ENCODE data around the gene PTPRC. TPM values are rescaled to one million over a fixed set of nuclear protein-coding genes. Genes with fewer than 3 reads are reported as not detected.
A peak's percentile ranks its signal among the peaks of the same experiment; 100 is the strongest.

The PTPRC gene, protein sequence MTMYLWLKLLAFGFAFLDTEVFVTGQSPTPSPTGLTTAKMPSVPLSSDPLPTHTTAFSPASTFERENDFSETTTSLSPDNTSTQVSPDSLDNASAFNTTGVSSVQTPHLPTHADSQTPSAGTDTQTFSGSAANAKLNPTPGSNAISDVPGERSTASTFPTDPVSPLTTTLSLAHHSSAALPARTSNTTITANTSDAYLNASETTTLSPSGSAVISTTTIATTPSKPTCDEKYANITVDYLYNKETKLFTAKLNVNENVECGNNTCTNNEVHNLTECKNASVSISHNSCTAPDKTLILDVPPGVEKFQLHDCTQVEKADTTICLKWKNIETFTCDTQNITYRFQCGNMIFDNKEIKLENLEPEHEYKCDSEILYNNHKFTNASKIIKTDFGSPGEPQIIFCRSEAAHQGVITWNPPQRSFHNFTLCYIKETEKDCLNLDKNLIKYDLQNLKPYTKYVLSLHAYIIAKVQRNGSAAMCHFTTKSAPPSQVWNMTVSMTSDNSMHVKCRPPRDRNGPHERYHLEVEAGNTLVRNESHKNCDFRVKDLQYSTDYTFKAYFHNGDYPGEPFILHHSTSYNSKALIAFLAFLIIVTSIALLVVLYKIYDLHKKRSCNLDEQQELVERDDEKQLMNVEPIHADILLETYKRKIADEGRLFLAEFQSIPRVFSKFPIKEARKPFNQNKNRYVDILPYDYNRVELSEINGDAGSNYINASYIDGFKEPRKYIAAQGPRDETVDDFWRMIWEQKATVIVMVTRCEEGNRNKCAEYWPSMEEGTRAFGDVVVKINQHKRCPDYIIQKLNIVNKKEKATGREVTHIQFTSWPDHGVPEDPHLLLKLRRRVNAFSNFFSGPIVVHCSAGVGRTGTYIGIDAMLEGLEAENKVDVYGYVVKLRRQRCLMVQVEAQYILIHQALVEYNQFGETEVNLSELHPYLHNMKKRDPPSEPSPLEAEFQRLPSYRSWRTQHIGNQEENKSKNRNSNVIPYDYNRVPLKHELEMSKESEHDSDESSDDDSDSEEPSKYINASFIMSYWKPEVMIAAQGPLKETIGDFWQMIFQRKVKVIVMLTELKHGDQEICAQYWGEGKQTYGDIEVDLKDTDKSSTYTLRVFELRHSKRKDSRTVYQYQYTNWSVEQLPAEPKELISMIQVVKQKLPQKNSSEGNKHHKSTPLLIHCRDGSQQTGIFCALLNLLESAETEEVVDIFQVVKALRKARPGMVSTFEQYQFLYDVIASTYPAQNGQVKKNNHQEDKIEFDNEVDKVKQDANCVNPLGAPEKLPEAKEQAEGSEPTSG (N-terminal part only)
- 437 TPM for polyA plus RNA-seq (2013)

DNA sequence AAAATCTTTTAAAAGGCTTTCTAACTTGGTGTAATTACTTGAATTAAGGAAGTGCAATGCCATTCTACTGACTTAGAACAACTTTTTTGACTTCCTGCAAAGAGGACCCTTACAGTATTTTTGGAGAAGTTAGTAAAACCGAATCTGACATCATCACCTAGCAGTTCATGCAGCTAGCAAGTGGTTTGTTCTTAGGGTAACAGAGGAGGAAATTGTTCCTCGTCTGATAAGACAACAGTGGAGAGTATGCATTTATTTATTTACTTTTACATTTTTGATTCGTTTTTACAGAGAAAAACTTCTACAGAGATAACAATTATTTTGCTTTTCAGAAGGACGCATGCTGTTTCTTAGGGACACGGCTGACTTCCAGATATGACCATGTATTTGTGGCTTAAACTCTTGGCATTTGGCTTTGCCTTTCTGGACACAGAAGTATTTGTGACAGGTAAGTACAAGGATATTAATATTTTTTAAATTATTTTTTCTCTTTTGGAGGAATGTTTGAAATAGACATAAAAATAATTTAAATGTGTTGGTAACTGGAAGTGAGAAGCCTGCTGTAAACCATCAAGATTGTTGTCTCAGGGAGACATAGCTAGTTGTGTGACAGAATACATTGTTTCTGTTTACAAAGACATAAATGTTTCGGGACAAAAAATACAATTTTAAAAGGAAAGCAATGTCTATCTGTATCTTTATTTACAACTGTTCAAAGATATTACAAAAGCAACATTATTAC lies at the start of gene PTPRC:
TSS of gene PTPRC (plus strand) at position 147 of the 742 bp plus-strand sequence. CDS start at position 376, 229 bp downstream.
- CTCF ChIA-PET, result interaction anchor here (1.2 kb wide), 1 partner anchor 18 kb away, joined by 4 read pairs; no protein-coding TSS in a partner anchor
- H3K4me1 ChIP-seq (ENCODE audit: control extremely low read depth in 1 of 4, control insufficient read depth in 4 of 4, insufficient read depth in 4 of 4, low read length in 3 of 4), result peaks cover 31 to 53% (median 42%) of the 10 kb centered on the region in 4 experiments

DNA sequence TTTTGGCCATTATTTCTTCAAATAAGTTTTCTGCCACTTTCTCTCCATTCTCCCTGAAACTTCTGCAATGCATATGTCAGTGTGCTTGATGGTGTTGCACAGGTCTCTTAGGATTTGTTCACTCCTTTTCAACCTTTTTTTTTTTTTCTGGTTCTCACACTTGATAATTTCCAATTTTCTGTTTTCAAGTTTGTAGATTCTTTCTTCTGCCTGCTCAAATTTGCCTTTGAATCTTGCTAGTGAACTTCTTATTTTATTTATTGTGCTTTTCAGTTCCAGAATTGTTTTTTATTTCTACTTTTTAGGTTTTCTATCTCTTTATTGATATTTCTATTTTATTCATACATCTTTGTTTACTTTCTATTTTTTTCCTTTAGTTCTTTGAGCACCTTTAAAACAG lies 48.4 kb upstream of the PTPRC start:
- no peak for DNase-seq

More for the DNA sequence above, at the start of gene PTPRC:
- Histone ChIP-seq H3K36me3 (ENCODE audit: control insufficient read depth in 4 of 4, insufficient read depth in 4 of 4, low read length in 3 of 4) (peaks cover 3 to 6% (median 5%) of the 10 kb centered on the region in 4 experiments), H3K27me3 (replicated peaks in 2 of 5; ENCODE audit: control insufficient read depth in 4 of 5, insufficient read depth in 5 of 5, low read length in 4 of 5) (no peaks in the 10 kb centered on the region), H3K9me3 (ENCODE audit: control extremely low read depth in 1 of 5, control insufficient read depth in 4 of 5, insufficient read depth in 2 of 5, low read depth in 1 of 5, low read length in 4 of 5) (no peaks in the 10 kb centered on the region), H3K27ac (ENCODE audit: insufficient read depth in 1 of 2, low read depth in 1 of 2, low read length in 2 of 2, poor library complexity in 1 of 2, severe bottlenecking in 2 of 2) (peak within 1 kb of the TSS; percentile 97 to 98), H3K4me3 (ENCODE audit: control insufficient read depth in 1 of 7, extremely low read depth in 1 of 7, insufficient read depth in 4 of 7, low read depth in 2 of 7, low read length in 6 of 7) (peak within 1 kb of the TSS in 6 of 7 experiments; percentile 73 to 100 (median 94))
- peak; percentile 87 to 97 (median 94) for DNase-seq
- WGBS (ENCODE audit: insufficient coverage), result 0% methylated on average over 1 of the region's 6 CpGs
- POLR2A ChIA-PET, result interaction anchor here (0.6 to 1.9 kb wide), 4 partner anchors 18 to 46 kb away, joined by 3 to 6 read pairs (median 4); no protein-coding TSS in a partner anchor

DNA sequence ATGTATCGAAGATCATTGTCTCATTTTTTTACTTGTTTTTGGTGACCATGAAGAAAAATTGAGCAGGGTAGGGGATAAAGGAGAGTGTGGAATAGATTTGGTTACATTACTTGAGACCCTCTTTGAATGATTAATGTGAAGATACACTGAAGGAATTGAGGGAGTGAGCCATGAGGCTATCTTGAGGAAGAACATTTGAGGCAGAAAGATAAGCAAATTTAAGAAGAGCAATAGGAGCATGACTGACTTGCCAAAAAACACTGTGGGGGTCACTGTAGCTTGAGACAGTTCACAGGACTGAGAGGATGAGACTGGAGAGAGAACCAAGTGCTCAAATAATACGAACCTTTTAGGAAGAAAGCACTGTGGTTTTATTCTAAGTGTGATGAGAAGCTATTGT lies 43.1 kb upstream of the PTPRC start:
- H3K4me1 ChIP-seq (ENCODE audit: control extremely low read depth in 1 of 4, control insufficient read depth in 4 of 4, insufficient read depth in 4 of 4, low read length in 3 of 4), result peaks cover 0 to 6% (median 1%) of the 10 kb centered on the region in 4 experiments
- 100% methylated on average over 2 of the region's 2 CpGs for WGBS (ENCODE audit: insufficient coverage)

More for the DNA sequence above, 48.4 kb upstream of the PTPRC start:
- peaks cover 0 to 27% (median 10%) of the 10 kb centered on the region in 5 experiments for H3K9me3 ChIP-seq (ENCODE audit: control extremely low read depth in 1 of 5, control insufficient read depth in 4 of 5, insufficient read depth in 2 of 5, low read depth in 1 of 5, low read length in 4 of 5)
- no peaks in the 10 kb centered on the region for H3K27me3 ChIP-seq (replicated peaks in 2 of 5; ENCODE audit: control insufficient read depth in 4 of 5, insufficient read depth in 5 of 5, low read length in 4 of 5)
- no peak overlapping the region for H3K27ac ChIP-seq (ENCODE audit: insufficient read depth in 1 of 2, low read depth in 1 of 2, low read length in 2 of 2, poor library complexity in 1 of 2, severe bottlenecking in 2 of 2)
- ChIA-PET CTCF (no interaction called here), POLR2A (no interaction called here)
- H3K4me1 ChIP-seq (ENCODE audit: control extremely low read depth in 1 of 4, control insufficient read depth in 4 of 4, insufficient read depth in 4 of 4, low read length in 3 of 4), result no peaks in the 10 kb centered on the region
- no peak overlapping the region for H3K4me3 ChIP-seq (ENCODE audit: control insufficient read depth in 1 of 7, extremely low read depth in 1 of 7, insufficient read depth in 4 of 7, low read depth in 2 of 7, low read length in 6 of 7)
- H3K36me3 ChIP-seq (ENCODE audit: control insufficient read depth in 4 of 4, insufficient read depth in 4 of 4, low read length in 3 of 4), result no peaks in the 10 kb centered on the region

DNA sequence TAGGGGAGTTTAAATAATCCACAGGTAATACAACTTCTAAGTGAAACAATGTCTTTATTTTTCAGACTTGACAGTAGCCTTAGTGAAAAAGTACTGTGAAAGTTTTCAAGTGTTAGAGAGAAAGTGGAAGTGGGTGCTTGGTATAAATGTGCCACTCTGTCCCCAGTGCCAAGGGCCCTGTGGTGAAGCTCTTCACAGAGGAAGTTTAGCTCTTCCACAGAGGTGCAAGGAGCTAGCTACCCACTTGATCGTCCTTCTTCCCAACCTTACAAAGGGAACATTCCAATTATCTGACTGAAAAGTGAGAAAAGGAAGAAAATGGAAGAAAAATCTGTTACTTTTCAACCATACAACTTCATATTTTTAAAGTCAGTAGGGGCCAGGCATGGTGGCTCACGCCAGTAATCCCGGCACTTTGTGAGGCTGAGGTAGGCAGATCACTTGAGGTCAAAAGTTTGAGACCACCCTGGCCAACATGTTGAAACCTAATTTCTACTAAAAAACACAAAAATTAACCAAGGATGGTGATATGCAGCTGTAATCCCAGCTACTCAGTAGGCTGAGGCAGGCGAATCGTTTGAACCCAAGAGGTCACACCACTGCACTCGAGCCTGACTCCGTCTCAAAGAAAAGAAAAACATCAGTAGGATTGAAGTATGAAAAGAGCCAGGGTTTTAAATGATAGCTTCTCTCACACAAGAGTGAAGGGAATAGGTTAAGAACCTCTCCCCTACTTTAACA lies 41.0 kb upstream of the PTPRC start:
- DNase-seq, result peak in 1 of 3 donors; percentile 49
- CTCF ChIA-PET, result interaction anchor here (0.6 to 0.8 kb wide), 2 partner anchors 12 to 44 kb away, joined by 3 read pairs; no protein-coding TSS in a partner anchor
- no peak overlapping the region for H3K4me3 ChIP-seq (ENCODE audit: control insufficient read depth in 1 of 7, extremely low read depth in 1 of 7, insufficient read depth in 4 of 7, low read depth in 2 of 7, low read length in 6 of 7)
- H3K36me3 ChIP-seq (ENCODE audit: control insufficient read depth in 4 of 4, insufficient read depth in 4 of 4, low read length in 3 of 4), result no peaks in the 10 kb centered on the region
- peaks cover 7 to 15% (median 9%) of the 10 kb centered on the region in 4 experiments for H3K4me1 ChIP-seq (ENCODE audit: control extremely low read depth in 1 of 4, control insufficient read depth in 4 of 4, insufficient read depth in 4 of 4, low read length in 3 of 4)
- WGBS (ENCODE audit: insufficient coverage), result no CpG with 5 or more reads among the region's 7 CpGs
- no peaks in the 10 kb centered on the region for H3K27me3 ChIP-seq (replicated peaks in 2 of 5; ENCODE audit: control insufficient read depth in 4 of 5, insufficient read depth in 5 of 5, low read length in 4 of 5)
- H3K27ac ChIP-seq (ENCODE audit: insufficient read depth in 1 of 2, low read depth in 1 of 2, low read length in 2 of 2, poor library complexity in 1 of 2, severe bottlenecking in 2 of 2), result peak overlapping the region in 1 of 2 experiments; percentile 6
- H3K9me3 ChIP-seq (ENCODE audit: control extremely low read depth in 1 of 5, control insufficient read depth in 4 of 5, insufficient read depth in 2 of 5, low read depth in 1 of 5, low read length in 4 of 5), result peaks cover 0 to 3% (median 0%) of the 10 kb centered on the region in 5 experiments
- POLR2A ChIA-PET, result no interaction called here

More for the DNA sequence above, 43.1 kb upstream of the PTPRC start:
- DNase-seq, result peak in 1 of 3 donors; percentile 22
- ChIA-PET POLR2A (no interaction called here), CTCF (interaction anchor here (0.6 to 3.4 kb wide), 3 partner anchors 8 to 19 kb away, joined by 3 to 9 read pairs (median 7); no protein-coding TSS in a partner anchor)
- no peaks in the 10 kb centered on the region for H3K36me3 ChIP-seq (ENCODE audit: control insufficient read depth in 4 of 4, insufficient read depth in 4 of 4, low read length in 3 of 4)
- H3K27ac ChIP-seq (ENCODE audit: insufficient read depth in 1 of 2, low read depth in 1 of 2, low read length in 2 of 2, poor library complexity in 1 of 2, severe bottlenecking in 2 of 2), result no peak overlapping the region
- H3K4me3 ChIP-seq (ENCODE audit: control insufficient read depth in 1 of 7, extremely low read depth in 1 of 7, insufficient read depth in 4 of 7, low read depth in 2 of 7, low read length in 6 of 7), result no peak overlapping the region
- H3K27me3 ChIP-seq (replicated peaks in 2 of 5; ENCODE audit: control insufficient read depth in 4 of 5, insufficient read depth in 5 of 5, low read length in 4 of 5), result no peaks in the 10 kb centered on the region
- H3K9me3 ChIP-seq (ENCODE audit: control extremely low read depth in 1 of 5, control insufficient read depth in 4 of 5, insufficient read depth in 2 of 5, low read depth in 1 of 5, low read length in 4 of 5), result peaks cover 0 to 7% (median 4%) of the 10 kb centered on the region in 5 experiments

DNA sequence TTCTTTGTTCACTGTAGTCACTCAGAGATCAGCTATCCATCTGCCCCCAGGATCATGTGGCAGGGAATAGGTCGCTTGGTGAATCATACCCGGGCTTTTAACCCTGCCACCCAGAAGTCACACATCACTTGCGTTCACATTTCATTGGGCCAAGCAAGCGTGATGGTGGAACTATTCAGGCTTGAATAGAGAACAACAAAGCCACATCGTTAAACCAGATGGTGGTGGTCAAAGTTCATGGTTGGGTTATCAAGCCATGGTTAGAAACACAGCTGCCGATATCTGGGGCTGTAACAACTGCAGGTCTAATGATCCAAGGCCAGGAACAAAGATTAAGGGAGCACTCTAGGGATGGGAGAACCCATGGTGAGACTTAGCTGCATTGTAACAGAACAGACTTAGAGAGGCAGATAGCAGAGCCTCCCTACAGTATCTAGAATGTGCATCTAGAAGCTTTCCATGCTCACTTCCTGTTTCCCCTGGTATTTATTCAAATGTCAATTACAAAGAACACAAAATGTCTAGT lies 40.0 kb upstream of the PTPRC start:
- POLR2A ChIA-PET, result no interaction called here
- WGBS (ENCODE audit: insufficient coverage), result 100% methylated on average over 5 of the region's 6 CpGs
- peaks cover 0 to 3% (median 0%) of the 10 kb centered on the region in 5 experiments for H3K9me3 ChIP-seq (ENCODE audit: control extremely low read depth in 1 of 5, control insufficient read depth in 4 of 5, insufficient read depth in 2 of 5, low read depth in 1 of 5, low read length in 4 of 5)
- no peaks in the 10 kb centered on the region for H3K36me3 ChIP-seq (ENCODE audit: control insufficient read depth in 4 of 4, insufficient read depth in 4 of 4, low read length in 3 of 4)
- CTCF ChIA-PET, result interaction anchor here (0.8 kb wide), 1 partner anchor 11 kb away, joined by 3 read pairs; no protein-coding TSS in a partner anchor
- H3K27me3 ChIP-seq (replicated peaks in 2 of 5; ENCODE audit: control insufficient read depth in 4 of 5, insufficient read depth in 5 of 5, low read length in 4 of 5), result no peaks in the 10 kb centered on the region
- peak in 1 of 3 donors; percentile 48 for DNase-seq
- H3K4me3 ChIP-seq (ENCODE audit: control insufficient read depth in 1 of 7, extremely low read depth in 1 of 7, insufficient read depth in 4 of 7, low read depth in 2 of 7, low read length in 6 of 7), result no peak overlapping the region
- H3K4me1 ChIP-seq (ENCODE audit: control extremely low read depth in 1 of 4, control insufficient read depth in 4 of 4, insufficient read depth in 4 of 4, low read length in 3 of 4), result peaks cover 7 to 19% (median 10%) of the 10 kb centered on the region in 4 experiments
- H3K27ac ChIP-seq (ENCODE audit: insufficient read depth in 1 of 2, low read depth in 1 of 2, low read length in 2 of 2, poor library complexity in 1 of 2, severe bottlenecking in 2 of 2), result no peak overlapping the region

All from common myeloid progenitor, CD34-positive (primary cell).